Neural cell (in vitro differentiated cells): ENCODE results near the gene QRICH2. TPM values are rescaled to one million over a fixed set of nuclear protein-coding genes. Genes with fewer than 3 reads are reported as not detected.

Source experiments
- H2AFZ ChIP-seq: fragments of 200-600, 300-800 bp; sonication (generic), shearing (Covaris generic); 2 replicates; pipeline ENCODE4 v1.6.0; 2014; ENCODE audit warnings: low read depth, mild to moderate bottlenecking, antibody characterized with exemption, low read length, moderate library complexity
- H3F3A ChIP-seq: fragments of 200-600 bp; shearing (Covaris generic); 2 replicates; pipeline ENCODE4 v1.6.1; 2016; ENCODE audit warnings: mild to moderate bottlenecking, moderate library complexity, mixed read lengths, antibody characterized with exemption, low read length; ENCODE audit not compliant: insufficient read depth, poor library complexity, severe bottlenecking
- H3K27ac ChIP-seq: fragments of 200-600, 300-800 bp; sonication (generic), shearing (Covaris generic); 2 replicates; pipeline ENCODE4 v1.5.1; 2014; ENCODE audit warnings: mild to moderate bottlenecking, low read length, moderate library complexity
- H3K27me3 ChIP-seq: fragments of 300-800, 200-600 bp; sonication (generic), shearing (Covaris generic); 2 replicates; pipeline ENCODE4 v1.6.0; 2014; ENCODE audit warnings: mild to moderate bottlenecking, low read depth, low read length, moderate library complexity; ENCODE audit not compliant: insufficient read depth
- H3K36me3 ChIP-seq: fragments of 300-800, 200-600 bp; sonication (generic), shearing (Covaris generic); 2 replicates; pipeline ENCODE4 v1.5.1; 2014; ENCODE audit warnings: mild to moderate bottlenecking, antibody characterized with exemption, low read length, moderate library complexity; ENCODE audit not compliant: insufficient read depth
- H3K4me2 ChIP-seq: fragments of 300-800, 200-600 bp; sonication (generic), shearing (Covaris generic); 2 replicates; pipeline ENCODE4 v1.6.0; 2014; ENCODE audit warnings: mild to moderate bottlenecking, low read length
- H3K4me3 ChIP-seq: fragments of 300-800, 200-600 bp; sonication (generic), shearing (Covaris generic); 2 replicates; pipeline ENCODE4 v1.5.1; 2014; ENCODE audit warnings: mild to moderate bottlenecking, low read length, moderate library complexity
- H3K79me2 ChIP-seq: fragments of 200-600 bp; shearing (Covaris generic); replicated peaks from 2 replicates; pipeline ENCODE4 v1.6.0; 2014; ENCODE audit warnings: mild to moderate bottlenecking, low read length, moderate library complexity; ENCODE audit not compliant: insufficient read depth
- H3K9ac ChIP-seq: fragments of 300-800, 200-600 bp; sonication (generic), shearing (Covaris generic); 2 replicates; pipeline ENCODE4 v1.6.1; 2016; ENCODE audit warnings: mild to moderate bottlenecking, low read length, mixed read lengths
- H3K9me2 ChIP-seq: fragments of 200-600 bp; shearing (Covaris generic); 2 replicates; pipeline ENCODE4 v1.6.1; 2016; ENCODE audit warnings: mild to moderate bottlenecking, low read length, mixed read lengths; ENCODE audit not compliant: insufficient read depth
- H3K9me3 ChIP-seq: fragments of 200-600, 300-800 bp; sonication (generic), shearing (Covaris generic); 2 replicates; pipeline ENCODE4 v1.6.1; 2016; ENCODE audit warnings: mild to moderate bottlenecking, mixed run types, low read length, moderate library complexity, mixed read lengths
- H4K20me1 ChIP-seq: fragments of 200-600 bp; shearing (Covaris generic); 2 replicates; pipeline ENCODE4 v1.6.1; 2016; ENCODE audit warnings: mild to moderate bottlenecking, mixed run types; ENCODE audit not compliant: insufficient read depth
- EP300 ChIP-seq: fragments of 450-650 bp; conservative IDR thresholded peaks from 2 replicates; pipeline ENCODE4 v1.6.1; 2014; ENCODE audit warnings: antibody characterized with exemption, mild to moderate bottlenecking, moderate library complexity; ENCODE audit not compliant: poor library complexity, severe bottlenecking
- EZH2 ChIP-seq: fragments of 200-600, 300-800 bp; shearing (Covaris generic), sonication (generic); IDR thresholded peaks from 2 replicates; pipeline ENCODE4 v1.6.1; 2014; ENCODE audit warnings: antibody characterized with exemption, low read length, borderline replicate concordance, mild to moderate bottlenecking; ENCODE audit not compliant: insufficient read depth, poor library complexity, severe bottlenecking
- MXI1 ChIP-seq: fragments of 450-650 bp; conservative IDR thresholded peaks from 2 replicates; pipeline ENCODE4 v1.6.1; 2014; ENCODE audit warnings: antibody characterized with exemption, mild to moderate bottlenecking; ENCODE audit not compliant: poor library complexity, severe bottlenecking
- POLR2AphosphoS5 ChIP-seq: IDR thresholded peaks from 2 replicates; pipeline ENCODE4 v1.6.1; 2012
- RAD21 ChIP-seq: fragments of 450-650 bp; conservative IDR thresholded peaks from 2 replicates; pipeline ENCODE4 v1.6.1; 2014; ENCODE audit warnings: antibody characterized with exemption, mild to moderate bottlenecking, moderate library complexity
- SMC3 ChIP-seq: fragments of 450-650 bp; conservative IDR thresholded peaks from 2 replicates; pipeline ENCODE4 v1.6.1; 2014; ENCODE audit warnings: antibody characterized with exemption, mild to moderate bottlenecking, moderate library complexity; ENCODE audit not compliant: poor library complexity
- TAF1 ChIP-seq: IDR thresholded peaks from 2 replicates; pipeline ENCODE4 v1.6.1; 2012; ENCODE audit warnings: low read depth
- polyA plus RNA-seq: library from polyadenylated mRNA; depleted of rRNA; stranded (reverse); fragments of >200 nt; gene quantifications from 2 replicates; pipeline ENCODE4 v1.2.3, GENCODE V29; 2014
- TF ChIP-seq, protein P1 (sequence below): fragments of 450-650 bp; IDR thresholded peaks from 2 replicates; pipeline ENCODE4 v1.5.1; 2014; ENCODE audit warnings: antibody characterized with exemption, mild to moderate bottlenecking, moderate library complexity; ENCODE audit not compliant: poor library complexity, severe bottlenecking
- TF ChIP-seq, protein P2 (sequence below): IDR thresholded peaks from 2 replicates; pipeline ENCODE4 v1.6.1; 2012; ENCODE audit warnings: borderline replicate concordance

QRICH2 gene
- polyA plus RNA-seq, 1 donor from 2014 or later = 17.3 TPM

DNA sequence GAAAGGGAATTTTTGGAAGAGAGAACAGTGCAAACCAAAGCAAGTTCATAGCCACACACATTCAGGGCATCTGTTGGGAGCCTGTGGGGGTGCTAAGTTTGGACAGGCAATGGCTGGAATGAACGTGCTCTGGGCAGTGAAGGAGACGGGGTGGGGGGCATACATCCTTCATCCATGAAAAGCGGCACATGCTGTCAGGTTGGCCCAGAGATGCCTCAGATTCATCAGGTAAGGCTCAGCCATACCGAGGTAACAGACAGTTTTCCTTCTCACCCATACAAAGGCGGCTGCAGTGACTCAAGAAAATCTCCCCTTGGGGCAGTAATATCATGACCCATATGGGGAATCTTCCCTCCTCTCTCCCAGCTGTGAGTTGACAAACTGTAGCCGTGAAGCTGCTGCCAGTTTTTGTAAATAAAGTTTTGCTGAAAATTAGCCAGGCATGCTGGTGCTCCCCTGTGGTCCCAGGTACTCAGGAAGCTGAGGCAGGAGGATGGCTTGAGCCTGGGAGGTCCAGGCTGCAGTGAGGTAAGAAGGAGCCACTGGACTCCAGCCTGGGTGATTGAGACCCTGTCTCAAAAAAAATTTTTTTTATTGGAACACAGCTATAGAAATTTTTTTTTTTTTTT, 52.2 kb downstream of the QRICH2 start:
- no peak overlapping the region for H3K4me3 ChIP-seq
- no peaks in the 10 kb centered on the region for H3K36me3 ChIP-seq
- H3K4me2 ChIP-seq = no peak overlapping the region
- H3K9me3 ChIP-seq = no peaks in the 10 kb centered on the region
- no peak for TF ChIP-seq POLR2AphosphoS5
- no peak overlapping the region for H3K27ac ChIP-seq
- H3K9me2 ChIP-seq = no peaks in the 10 kb centered on the region
- no peaks in the 10 kb centered on the region for H4K20me1 ChIP-seq
- H3K79me2 ChIP-seq = no peaks in the 10 kb centered on the region
- H3F3A ChIP-seq = no peaks in the 10 kb centered on the region
- H2AFZ ChIP-seq = no peak overlapping the region
- no peaks in the 10 kb centered on the region for H3K27me3 ChIP-seq
- H3K9ac ChIP-seq = no peak overlapping the region

DNA sequence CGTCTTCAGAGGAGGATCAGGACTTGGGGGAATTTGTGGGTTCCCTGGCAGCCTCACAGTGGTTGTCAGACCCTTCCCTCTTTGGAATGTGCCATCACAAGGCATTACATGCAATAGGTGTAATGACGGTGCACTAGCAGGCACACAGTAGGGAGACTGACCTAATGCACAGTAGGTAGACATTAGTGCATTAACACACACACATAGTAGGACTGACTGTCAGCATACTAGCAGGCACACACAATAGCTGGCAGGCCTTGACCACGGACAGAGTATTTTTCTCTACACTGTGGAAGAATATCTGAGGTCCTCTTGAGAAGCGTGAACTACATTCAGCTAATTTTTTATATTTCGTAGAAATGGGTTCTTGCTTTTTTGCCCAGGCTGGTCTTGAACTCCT, 53.8 kb downstream of the QRICH2 start:
- no peak overlapping the region for H3K27ac ChIP-seq
- H4K20me1 ChIP-seq = no peaks in the 10 kb centered on the region
- H3K79me2 ChIP-seq = no peaks in the 10 kb centered on the region
- H3F3A ChIP-seq = no peaks in the 10 kb centered on the region
- H3K9me3 ChIP-seq = no peaks in the 10 kb centered on the region
- H3K27me3 ChIP-seq = no peaks in the 10 kb centered on the region
- H3K4me3 ChIP-seq = no peak overlapping the region
- H3K9ac ChIP-seq = no peak overlapping the region
- H3K36me3 ChIP-seq = no peaks in the 10 kb centered on the region
- H2AFZ ChIP-seq = no peak overlapping the region
- H3K9me2 ChIP-seq = no peaks in the 10 kb centered on the region
- no peak overlapping the region for H3K4me2 ChIP-seq
- TF ChIP-seq RAD21 = no peak
- TF ChIP-seq SMC3 = no peak
- TF ChIP-seq, protein P1, sequence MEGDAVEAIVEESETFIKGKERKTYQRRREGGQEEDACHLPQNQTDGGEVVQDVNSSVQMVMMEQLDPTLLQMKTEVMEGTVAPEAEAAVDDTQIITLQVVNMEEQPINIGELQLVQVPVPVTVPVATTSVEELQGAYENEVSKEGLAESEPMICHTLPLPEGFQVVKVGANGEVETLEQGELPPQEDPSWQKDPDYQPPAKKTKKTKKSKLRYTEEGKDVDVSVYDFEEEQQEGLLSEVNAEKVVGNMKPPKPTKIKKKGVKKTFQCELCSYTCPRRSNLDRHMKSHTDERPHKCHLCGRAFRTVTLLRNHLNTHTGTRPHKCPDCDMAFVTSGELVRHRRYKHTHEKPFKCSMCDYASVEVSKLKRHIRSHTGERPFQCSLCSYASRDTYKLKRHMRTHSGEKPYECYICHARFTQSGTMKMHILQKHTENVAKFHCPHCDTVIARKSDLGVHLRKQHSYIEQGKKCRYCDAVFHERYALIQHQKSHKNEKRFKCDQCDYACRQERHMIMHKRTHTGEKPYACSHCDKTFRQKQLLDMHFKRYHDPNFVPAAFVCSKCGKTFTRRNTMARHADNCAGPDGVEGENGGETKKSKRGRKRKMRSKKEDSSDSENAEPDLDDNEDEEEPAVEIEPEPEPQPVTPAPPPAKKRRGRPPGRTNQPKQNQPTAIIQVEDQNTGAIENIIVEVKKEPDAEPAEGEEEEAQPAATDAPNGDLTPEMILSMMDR = no peak
- no peak for TF ChIP-seq EZH2
- no peak for TF ChIP-seq TAF1
- no peak for TF ChIP-seq EP300
- no peak for TF ChIP-seq MXI1
- TF ChIP-seq, protein P2, sequence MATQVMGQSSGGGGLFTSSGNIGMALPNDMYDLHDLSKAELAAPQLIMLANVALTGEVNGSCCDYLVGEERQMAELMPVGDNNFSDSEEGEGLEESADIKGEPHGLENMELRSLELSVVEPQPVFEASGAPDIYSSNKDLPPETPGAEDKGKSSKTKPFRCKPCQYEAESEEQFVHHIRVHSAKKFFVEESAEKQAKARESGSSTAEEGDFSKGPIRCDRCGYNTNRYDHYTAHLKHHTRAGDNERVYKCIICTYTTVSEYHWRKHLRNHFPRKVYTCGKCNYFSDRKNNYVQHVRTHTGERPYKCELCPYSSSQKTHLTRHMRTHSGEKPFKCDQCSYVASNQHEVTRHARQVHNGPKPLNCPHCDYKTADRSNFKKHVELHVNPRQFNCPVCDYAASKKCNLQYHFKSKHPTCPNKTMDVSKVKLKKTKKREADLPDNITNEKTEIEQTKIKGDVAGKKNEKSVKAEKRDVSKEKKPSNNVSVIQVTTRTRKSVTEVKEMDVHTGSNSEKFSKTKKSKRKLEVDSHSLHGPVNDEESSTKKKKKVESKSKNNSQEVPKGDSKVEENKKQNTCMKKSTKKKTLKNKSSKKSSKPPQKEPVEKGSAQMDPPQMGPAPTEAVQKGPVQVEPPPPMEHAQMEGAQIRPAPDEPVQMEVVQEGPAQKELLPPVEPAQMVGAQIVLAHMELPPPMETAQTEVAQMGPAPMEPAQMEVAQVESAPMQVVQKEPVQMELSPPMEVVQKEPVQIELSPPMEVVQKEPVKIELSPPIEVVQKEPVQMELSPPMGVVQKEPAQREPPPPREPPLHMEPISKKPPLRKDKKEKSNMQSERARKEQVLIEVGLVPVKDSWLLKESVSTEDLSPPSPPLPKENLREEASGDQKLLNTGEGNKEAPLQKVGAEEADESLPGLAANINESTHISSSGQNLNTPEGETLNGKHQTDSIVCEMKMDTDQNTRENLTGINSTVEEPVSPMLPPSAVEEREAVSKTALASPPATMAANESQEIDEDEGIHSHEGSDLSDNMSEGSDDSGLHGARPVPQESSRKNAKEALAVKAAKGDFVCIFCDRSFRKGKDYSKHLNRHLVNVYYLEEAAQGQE = no peak
- no peak for TF ChIP-seq POLR2AphosphoS5

DNA sequence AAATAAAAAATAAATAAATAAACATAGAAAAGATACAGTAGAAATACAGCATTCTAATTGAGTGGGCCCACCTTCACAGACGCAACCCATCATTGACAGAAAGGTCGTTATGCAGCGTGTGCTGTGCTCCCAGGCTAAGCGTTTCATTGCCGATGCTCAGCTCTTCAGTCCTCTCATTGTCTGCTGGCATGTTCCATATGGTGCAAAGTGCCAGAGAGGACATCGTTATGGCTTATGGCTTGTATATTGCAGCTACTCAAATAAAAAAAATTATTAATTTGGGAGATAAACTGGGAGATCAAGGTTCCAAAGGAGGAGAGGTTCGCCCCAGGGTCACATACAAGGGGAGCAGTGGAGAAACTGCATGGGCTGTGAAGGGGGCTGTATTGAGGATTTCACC, 54.2 kb downstream of the QRICH2 start:
- Histone ChIP-seq H3F3A (no peaks in the 10 kb centered on the region), H3K4me3 (no peak overlapping the region), H3K79me2 (no peaks in the 10 kb centered on the region), H2AFZ (no peak overlapping the region), H3K9ac (no peak overlapping the region), H3K27ac (no peak overlapping the region), H4K20me1 (no peaks in the 10 kb centered on the region), H3K9me2 (no peaks in the 10 kb centered on the region), H3K9me3 (no peaks in the 10 kb centered on the region), H3K36me3 (no peaks in the 10 kb centered on the region), H3K27me3 (no peaks in the 10 kb centered on the region), H3K4me2 (no peak overlapping the region)
- TF ChIP-seq, protein P2 = no peak
- TF ChIP-seq POLR2AphosphoS5 = no peak
- TF ChIP-seq EP300 = no peak
- TF ChIP-seq SMC3 = no peak
- TF ChIP-seq RAD21 = no peak
- no peak for TF ChIP-seq TAF1
- no peak for TF ChIP-seq MXI1
- TF ChIP-seq EZH2 = no peak
- TF ChIP-seq, protein P1 = no peak
